Bronchial epithelial cell (primary cell): ENCODE data around the gene ARPC2. TPM values are rescaled to one million over a fixed set of nuclear protein-coding genes. Genes with fewer than 3 reads are reported as not detected.
A peak's percentile ranks its signal among the peaks of the same experiment; 100 is the strongest.

Experiments used
- DNase-seq: peaks from one replicate; pipeline ENCODE4 v3.0.0-alpha.2; 2010; ENCODE audit warnings: low read depth
- FAIRE-seq: peaks from 2 replicates; lab custom pipeline; 2011; peaks lifted over from hg19 to GRCh38; lab: Jason Lieb, UNC
- H3K27me3 ChIP-seq: 2 replicates; pipeline ENCODE4 v1.5.1; 2011; ENCODE audit warnings: low read length; ENCODE audit not compliant: control insufficient read depth, insufficient read depth
- H3K36me3 ChIP-seq: 2 replicates; pipeline ENCODE4 v1.5.1; 2011; ENCODE audit warnings: low read length; ENCODE audit not compliant: control insufficient read depth, insufficient read depth
- H3K4me3 ChIP-seq: 2 replicates; pipeline ENCODE4 v1.5.1; 2011; ENCODE audit warnings: mild to moderate bottlenecking, low read depth, low read length, control low read depth
- total RNA-seq: library from RNA; depleted of rRNA; stranded (reverse); fragments of >200 nt; gene quantifications from 2 replicates; pipeline ENCODE4 v1.2.1, GENCODE V29; 2014
- TF ChIP-seq, protein P1 (sequence below): IDR thresholded peaks from 2 replicates; pipeline ENCODE4 v1.5.1; 2011; ENCODE audit warnings: mild to moderate bottlenecking, moderate library complexity, low read length, control low read depth, inconsistent platforms; ENCODE audit not compliant: insufficient read depth, severe bottlenecking

The ARPC2 gene
- total RNA-seq, 1 donor from 2014 or later = 504 TPM

GRCh38 chr2:218217360-218218267 lies 625 bp downstream of the ARPC2 start:
- DNase-seq = no peak
- H3K4me3 ChIP-seq = peak overlapping the region; percentile 95
- TF ChIP-seq, protein P1, sequence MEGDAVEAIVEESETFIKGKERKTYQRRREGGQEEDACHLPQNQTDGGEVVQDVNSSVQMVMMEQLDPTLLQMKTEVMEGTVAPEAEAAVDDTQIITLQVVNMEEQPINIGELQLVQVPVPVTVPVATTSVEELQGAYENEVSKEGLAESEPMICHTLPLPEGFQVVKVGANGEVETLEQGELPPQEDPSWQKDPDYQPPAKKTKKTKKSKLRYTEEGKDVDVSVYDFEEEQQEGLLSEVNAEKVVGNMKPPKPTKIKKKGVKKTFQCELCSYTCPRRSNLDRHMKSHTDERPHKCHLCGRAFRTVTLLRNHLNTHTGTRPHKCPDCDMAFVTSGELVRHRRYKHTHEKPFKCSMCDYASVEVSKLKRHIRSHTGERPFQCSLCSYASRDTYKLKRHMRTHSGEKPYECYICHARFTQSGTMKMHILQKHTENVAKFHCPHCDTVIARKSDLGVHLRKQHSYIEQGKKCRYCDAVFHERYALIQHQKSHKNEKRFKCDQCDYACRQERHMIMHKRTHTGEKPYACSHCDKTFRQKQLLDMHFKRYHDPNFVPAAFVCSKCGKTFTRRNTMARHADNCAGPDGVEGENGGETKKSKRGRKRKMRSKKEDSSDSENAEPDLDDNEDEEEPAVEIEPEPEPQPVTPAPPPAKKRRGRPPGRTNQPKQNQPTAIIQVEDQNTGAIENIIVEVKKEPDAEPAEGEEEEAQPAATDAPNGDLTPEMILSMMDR = no peak
- peaks cover 1% of the 10 kb centered on the region for H3K36me3 ChIP-seq
- no peak for FAIRE-seq
- no peaks in the 10 kb centered on the region for H3K27me3 ChIP-seq

DNA sequence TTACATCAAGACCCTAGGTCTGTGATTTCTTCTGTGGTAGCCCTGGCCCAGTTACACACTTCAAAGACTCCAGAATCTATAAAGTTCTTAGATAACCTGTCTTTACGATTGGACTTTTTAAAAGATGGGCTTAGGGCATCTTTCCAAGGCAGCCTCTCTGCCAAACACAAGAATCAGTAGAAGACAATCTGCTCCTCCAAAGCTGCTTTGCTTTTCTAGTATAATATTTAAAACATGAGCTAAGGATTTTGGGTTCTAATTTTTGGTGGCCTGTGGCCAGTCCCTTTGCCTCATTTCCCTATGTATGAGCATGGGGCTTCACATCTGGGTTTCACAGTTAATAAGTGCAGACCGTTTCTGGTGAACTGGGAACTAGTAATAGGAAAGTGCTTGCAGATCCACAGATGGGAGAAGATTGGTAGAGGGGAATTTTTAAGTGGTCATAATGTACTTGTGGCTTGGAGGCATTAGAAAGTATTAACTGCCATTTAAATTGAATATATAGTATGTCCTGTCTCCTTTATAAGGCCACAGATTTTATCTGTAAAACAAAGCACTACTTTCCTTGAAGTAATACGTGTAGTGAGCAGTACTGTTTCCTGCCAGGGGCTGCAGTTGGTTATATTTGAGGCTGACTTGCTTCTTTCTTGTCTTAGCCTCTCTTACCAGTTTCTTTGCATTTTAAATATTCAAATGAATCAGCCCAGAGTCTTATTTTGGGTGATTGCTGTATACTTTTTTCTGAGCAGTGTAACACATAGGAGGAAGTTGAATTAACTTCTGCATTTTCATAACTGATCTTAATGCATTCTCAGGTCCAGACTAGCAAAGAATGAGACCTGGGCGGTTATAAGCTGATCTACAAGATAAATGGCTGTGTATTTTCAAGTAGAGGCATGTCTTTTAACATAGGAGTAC lies 1.5 kb downstream of the ARPC2 start:
- Histone ChIP-seq H3K27me3 (no peaks in the 10 kb centered on the region), H3K36me3 (peaks cover 2% of the 10 kb centered on the region), H3K4me3 (peak overlapping the region; percentile 95)
- DNase-seq (peak; percentile 97), FAIRE-seq (no peak)
- TF ChIP-seq, protein P1 = no peak

DNA sequence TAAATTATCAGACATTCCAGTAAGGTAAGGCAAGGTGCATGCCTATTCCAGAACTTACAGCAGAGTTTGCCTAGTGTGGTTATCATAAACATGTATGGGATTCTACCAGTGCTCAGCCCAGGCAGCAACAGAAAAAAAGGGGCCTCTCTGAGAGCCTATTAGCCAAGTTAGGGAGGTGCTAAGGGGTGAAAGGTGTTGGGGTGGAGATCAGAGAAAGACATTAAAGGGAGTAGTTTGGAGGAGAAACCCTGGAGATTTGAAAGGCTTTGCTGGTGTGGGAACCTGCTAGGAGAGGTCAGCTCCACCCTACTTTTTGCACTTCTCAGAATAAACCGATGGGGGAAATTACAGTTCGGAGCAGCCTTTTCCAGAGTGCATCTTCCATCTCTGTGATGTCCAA lies 2.9 kb downstream of the ARPC2 start:
- FAIRE-seq = no peak
- TF ChIP-seq, protein P1 = no peak

DNA sequence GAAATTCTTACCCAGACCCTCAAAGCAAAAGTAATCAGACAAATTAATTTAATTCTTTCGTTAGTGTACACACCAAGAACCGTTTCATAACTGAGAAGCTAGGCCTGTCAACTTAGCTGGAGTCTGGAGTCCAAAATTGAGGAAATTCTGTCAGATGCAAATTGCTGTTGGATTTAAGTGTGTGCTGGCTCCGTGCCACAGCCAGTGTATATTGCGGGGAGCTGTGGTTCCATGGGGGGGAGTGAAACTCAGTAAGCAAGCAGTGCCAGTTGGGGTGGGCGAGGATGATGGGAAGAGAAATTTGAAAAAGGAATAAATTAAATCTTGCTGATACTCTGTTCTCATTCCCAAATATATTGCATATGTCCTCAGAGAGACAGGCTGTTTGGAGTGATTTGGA lies 4.0 kb downstream of the ARPC2 start:
- TF ChIP-seq, protein P1 = no peak
- FAIRE-seq = no peak
- Histone ChIP-seq H3K4me3 (no peak overlapping the region), H3K36me3 (peaks cover 4% of the 10 kb centered on the region), H3K27me3 (no peaks in the 10 kb centered on the region)
- no peak for DNase-seq

More for the DNA sequence above, 2.9 kb downstream of the ARPC2 start:
- peaks cover 2% of the 10 kb centered on the region for H3K36me3 ChIP-seq
- peak overlapping the region; percentile 95 for H3K4me3 ChIP-seq
- no peaks in the 10 kb centered on the region for H3K27me3 ChIP-seq
- no peak for DNase-seq

GRCh38 chr2:218223046-218223445 lies 6.1 kb downstream of the ARPC2 start:
- peaks cover 7% of the 10 kb centered on the region for H3K36me3 ChIP-seq
- TF ChIP-seq, protein P1 = no peak
- no peak for FAIRE-seq
- DNase-seq = peak; percentile 65
- no peak overlapping the region for H3K4me3 ChIP-seq
- no peaks in the 10 kb centered on the region for H3K27me3 ChIP-seq
